ENCODE data around the gene KRTAP10-1.
"Not testable (repeated sequence)": the region's sequence is repeated elsewhere in the genome, so short reads cannot be mapped to it uniquely, and the experiment has no call there.

The KRTAP10-1 gene
- total RNA-seq: 0 reads per million in 3 donors

- H3K4me3 ChIP-seq (ENCODE audit: insufficient read depth, low read depth, low read length, poor library complexity, severe bottlenecking): no peak within 1 kb of the TSS
Observed at GRCh38 chr21:44539991-44540666, at the start of gene KRTAP10-1. Gene KRTAP10-1, minus strand, starts transcription at chr21:44540195. Its CDS starts 45 bp downstream, at chr21:44540150.

GRCh38 chr21:44589094-44589493 is 49.1 kb upstream of the KRTAP10-1 start:
- Histone ChIP-seq H3K9me3 (ENCODE audit: control insufficient read depth, low read length) (no peaks in the 10 kb centered on the region), H3K4me1 (ENCODE audit: control insufficient read depth, insufficient read depth, low read length, poor library complexity, severe bottlenecking) (no peaks in the 10 kb centered on the region), H3K4me3 (ENCODE audit: insufficient read depth, low read depth, low read length, poor library complexity, severe bottlenecking) (no peak overlapping the region), H3K36me3 (ENCODE audit: control insufficient read depth, insufficient read depth, low read length) (no peaks in the 10 kb centered on the region), H3K27ac (ENCODE audit: insufficient read depth, low read length, poor library complexity, severe bottlenecking) (no peak overlapping the region), H3K27me3 (replicated peaks; ENCODE audit: control insufficient read depth, insufficient read depth, low read length, poor library complexity, severe bottlenecking) (no peaks in the 10 kb centered on the region)
- no peak for DNase-seq

More at GRCh38 chr21:44539991-44540666, at the start of gene KRTAP10-1:
- Histone ChIP-seq H3K9me3 (ENCODE audit: control insufficient read depth, low read length) (no peaks in the 10 kb centered on the region), H3K4me1 (ENCODE audit: control insufficient read depth, insufficient read depth, low read length, poor library complexity, severe bottlenecking) (no peaks in the 10 kb centered on the region), H3K36me3 (ENCODE audit: control insufficient read depth, insufficient read depth, low read length) (no peaks in the 10 kb centered on the region), H3K27me3 (replicated peaks; ENCODE audit: control insufficient read depth, insufficient read depth, low read length, poor library complexity, severe bottlenecking) (no peaks in the 10 kb centered on the region), H3K27ac (ENCODE audit: insufficient read depth, low read length, poor library complexity, severe bottlenecking) (no peak within 1 kb of the TSS)
- DNase-seq: no peak

- DNase-seq: no peak
- Histone ChIP-seq H3K27ac (ENCODE audit: insufficient read depth, low read length, poor library complexity, severe bottlenecking) (no peak overlapping the region), H3K4me1 (ENCODE audit: control insufficient read depth, insufficient read depth, low read length, poor library complexity, severe bottlenecking) (no peaks in the 10 kb centered on the region), H3K4me3 (ENCODE audit: insufficient read depth, low read depth, low read length, poor library complexity, severe bottlenecking) (no peak overlapping the region), H3K27me3 (replicated peaks; ENCODE audit: control insufficient read depth, insufficient read depth, low read length, poor library complexity, severe bottlenecking) (no peaks in the 10 kb centered on the region), H3K36me3 (ENCODE audit: control insufficient read depth, insufficient read depth, low read length) (no peaks in the 10 kb centered on the region), H3K9me3 (ENCODE audit: control insufficient read depth, low read length) (peaks cover 8% of the 10 kb centered on the region)
Observed at GRCh38 chr21:44585892-44586291, 45.9 kb upstream of the KRTAP10-1 start.

- DNase-seq: no peak
- no peak overlapping the region for H3K27ac ChIP-seq (ENCODE audit: insufficient read depth, low read length, poor library complexity, severe bottlenecking)
- H3K27me3 ChIP-seq (replicated peaks; ENCODE audit: control insufficient read depth, insufficient read depth, low read length, poor library complexity, severe bottlenecking): no peaks in the 10 kb centered on the region
- no peak overlapping the region for H3K4me3 ChIP-seq (ENCODE audit: insufficient read depth, low read depth, low read length, poor library complexity, severe bottlenecking)
- peaks cover 8% of the 10 kb centered on the region for H3K9me3 ChIP-seq (ENCODE audit: control insufficient read depth, low read length)
- H3K36me3 ChIP-seq (ENCODE audit: control insufficient read depth, insufficient read depth, low read length): no peaks in the 10 kb centered on the region
- no peaks in the 10 kb centered on the region for H3K4me1 ChIP-seq (ENCODE audit: control insufficient read depth, insufficient read depth, low read length, poor library complexity, severe bottlenecking)
Observed at GRCh38 chr21:44583800-44584147, 43.8 kb upstream of the KRTAP10-1 start.

- no peak for DNase-seq
- Histone ChIP-seq H3K36me3 (ENCODE audit: control insufficient read depth, insufficient read depth, low read length) (no peaks in the 10 kb centered on the region), H3K27ac (ENCODE audit: insufficient read depth, low read length, poor library complexity, severe bottlenecking) (no peak overlapping the region), H3K4me3 (ENCODE audit: insufficient read depth, low read depth, low read length, poor library complexity, severe bottlenecking) (no peak overlapping the region), H3K4me1 (ENCODE audit: control insufficient read depth, insufficient read depth, low read length, poor library complexity, severe bottlenecking) (no peaks in the 10 kb centered on the region), H3K27me3 (replicated peaks; ENCODE audit: control insufficient read depth, insufficient read depth, low read length, poor library complexity, severe bottlenecking) (no peaks in the 10 kb centered on the region), H3K9me3 (ENCODE audit: control insufficient read depth, low read length) (peaks cover 8% of the 10 kb centered on the region)
Observed at GRCh38 chr21:44583089-44583799, 43.2 kb upstream of the KRTAP10-1 start.

GRCh38 chr21:44582055-44582454 is 42.1 kb upstream of the KRTAP10-1 start:
- H3K36me3 ChIP-seq (ENCODE audit: control insufficient read depth, insufficient read depth, low read length): no peaks in the 10 kb centered on the region
- no peaks in the 10 kb centered on the region for H3K4me1 ChIP-seq (ENCODE audit: control insufficient read depth, insufficient read depth, low read length, poor library complexity, severe bottlenecking)
- no peak overlapping the region for H3K4me3 ChIP-seq (ENCODE audit: insufficient read depth, low read depth, low read length, poor library complexity, severe bottlenecking)

GRCh38 chr21:44581158-44581557 is 41.2 kb upstream of the KRTAP10-1 start:
- no peaks in the 10 kb centered on the region for H3K36me3 ChIP-seq (ENCODE audit: control insufficient read depth, insufficient read depth, low read length)
- no peak for DNase-seq
- H3K27ac ChIP-seq (ENCODE audit: insufficient read depth, low read length, poor library complexity, severe bottlenecking): no peak overlapping the region
- H3K4me1 ChIP-seq (ENCODE audit: control insufficient read depth, insufficient read depth, low read length, poor library complexity, severe bottlenecking): no peaks in the 10 kb centered on the region
- peaks cover 8% of the 10 kb centered on the region for H3K9me3 ChIP-seq (ENCODE audit: control insufficient read depth, low read length)
- no peak overlapping the region for H3K4me3 ChIP-seq (ENCODE audit: insufficient read depth, low read depth, low read length, poor library complexity, severe bottlenecking)
- no peaks in the 10 kb centered on the region for H3K27me3 ChIP-seq (replicated peaks; ENCODE audit: control insufficient read depth, insufficient read depth, low read length, poor library complexity, severe bottlenecking)

More at GRCh38 chr21:44582055-44582454, 42.1 kb upstream of the KRTAP10-1 start:
- Histone ChIP-seq H3K27me3 (replicated peaks; ENCODE audit: control insufficient read depth, insufficient read depth, low read length, poor library complexity, severe bottlenecking) (no peaks in the 10 kb centered on the region), H3K9me3 (ENCODE audit: control insufficient read depth, low read length) (peaks cover 8% of the 10 kb centered on the region), H3K27ac (ENCODE audit: insufficient read depth, low read length, poor library complexity, severe bottlenecking) (no peak overlapping the region)
- no peak for DNase-seq

GRCh38 chr21:44580231-44580821 is 40.3 kb upstream of the KRTAP10-1 start, which contains the start of gene KRTAP10-5:
Gene KRTAP10-5, minus strand, starts transcription at chr21:44580604. Its CDS starts 26 bp downstream, at chr21:44580578.
- not testable (repeated sequence) for DNase-seq; H3K9me3 ChIP-seq (ENCODE audit: control insufficient read depth, low read length)

GRCh38 chr21:44579833-44580144 is 39.8 kb upstream of the KRTAP10-1 start:
- Histone ChIP-seq H3K36me3 (ENCODE audit: control insufficient read depth, insufficient read depth, low read length) (no peaks in the 10 kb centered on the region), H3K4me1 (ENCODE audit: control insufficient read depth, insufficient read depth, low read length, poor library complexity, severe bottlenecking) (no peaks in the 10 kb centered on the region), H3K4me3 (ENCODE audit: insufficient read depth, low read depth, low read length, poor library complexity, severe bottlenecking) (no peak overlapping the region), H3K27me3 (replicated peaks; ENCODE audit: control insufficient read depth, insufficient read depth, low read length, poor library complexity, severe bottlenecking) (no peaks in the 10 kb centered on the region), H3K9me3 (ENCODE audit: control insufficient read depth, low read length) (peaks cover 8% of the 10 kb centered on the region), H3K27ac (ENCODE audit: insufficient read depth, low read length, poor library complexity, severe bottlenecking) (no peak overlapping the region)
- DNase-seq: no peak

More at GRCh38 chr21:44580231-44580821, 40.3 kb upstream of the KRTAP10-1 start, which contains the start of gene KRTAP10-5:
- not testable (repeated sequence) for H3K27ac ChIP-seq (ENCODE audit: insufficient read depth, low read length, poor library complexity, severe bottlenecking); H3K36me3 ChIP-seq (ENCODE audit: control insufficient read depth, insufficient read depth, low read length); H3K4me3 ChIP-seq (ENCODE audit: insufficient read depth, low read depth, low read length, poor library complexity, severe bottlenecking); H3K4me1 ChIP-seq (ENCODE audit: control insufficient read depth, insufficient read depth, low read length, poor library complexity, severe bottlenecking); H3K27me3 ChIP-seq (replicated peaks; ENCODE audit: control insufficient read depth, insufficient read depth, low read length, poor library complexity, severe bottlenecking)
